Panc1 (cell line): ENCODE results near the gene WDR27.

ENCODE experiments used
- POLR2AphosphoS5 ChIP-seq: IDR thresholded peaks from 2 replicates; pipeline ENCODE4 v1.6.1; 2012; ENCODE audit warnings: mild to moderate bottlenecking, low read depth, low read length, moderate library complexity
- SIN3A ChIP-seq: IDR thresholded peaks from 2 replicates; pipeline ENCODE4 v1.6.1; 2012; ENCODE audit warnings: low read depth, mild to moderate bottlenecking, low read length, moderate library complexity, borderline replicate concordance; ENCODE audit not compliant: insufficient read depth
- TF ChIP-seq, protein P1 (sequence below): fragments of 450-650 bp; IDR thresholded peaks from 2 replicates; pipeline ENCODE4 v1.5.1; 2017; ENCODE audit warnings: mild to moderate bottlenecking
- TF ChIP-seq, protein P2 (sequence below), 2 experiments: IDR thresholded peaks; 2 replicates each; pipeline ENCODE4 v1.6.1; 2011 to 2012; ENCODE audit warnings: low read depth in 2 of 2, control low read depth in 1 of 2, low read length in 1 of 2, mild to moderate bottlenecking in 1 of 2, moderate library complexity in 1 of 2; ENCODE audit not compliant: insufficient read depth in 1 of 2

DNA sequence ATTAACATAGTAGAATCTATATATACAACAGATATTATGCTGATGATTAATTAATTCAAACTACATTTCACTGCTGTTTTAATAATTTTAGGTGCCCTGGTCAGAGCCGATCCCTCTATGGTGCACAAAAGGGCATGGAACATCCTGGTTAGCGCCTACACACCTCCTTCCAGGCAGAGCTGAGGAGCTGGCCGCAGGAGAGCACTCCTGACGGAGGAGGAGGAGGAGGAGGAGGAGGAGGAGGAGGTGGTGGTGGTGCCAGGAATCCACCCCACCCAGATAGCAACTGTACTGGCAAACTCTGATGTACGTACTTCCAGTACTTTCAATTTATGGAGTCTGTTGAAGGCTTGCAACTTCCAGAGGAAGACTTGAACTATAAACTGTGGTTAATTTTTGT, 244.1 kb downstream of the WDR27 start:
- TF ChIP-seq, protein P1, sequence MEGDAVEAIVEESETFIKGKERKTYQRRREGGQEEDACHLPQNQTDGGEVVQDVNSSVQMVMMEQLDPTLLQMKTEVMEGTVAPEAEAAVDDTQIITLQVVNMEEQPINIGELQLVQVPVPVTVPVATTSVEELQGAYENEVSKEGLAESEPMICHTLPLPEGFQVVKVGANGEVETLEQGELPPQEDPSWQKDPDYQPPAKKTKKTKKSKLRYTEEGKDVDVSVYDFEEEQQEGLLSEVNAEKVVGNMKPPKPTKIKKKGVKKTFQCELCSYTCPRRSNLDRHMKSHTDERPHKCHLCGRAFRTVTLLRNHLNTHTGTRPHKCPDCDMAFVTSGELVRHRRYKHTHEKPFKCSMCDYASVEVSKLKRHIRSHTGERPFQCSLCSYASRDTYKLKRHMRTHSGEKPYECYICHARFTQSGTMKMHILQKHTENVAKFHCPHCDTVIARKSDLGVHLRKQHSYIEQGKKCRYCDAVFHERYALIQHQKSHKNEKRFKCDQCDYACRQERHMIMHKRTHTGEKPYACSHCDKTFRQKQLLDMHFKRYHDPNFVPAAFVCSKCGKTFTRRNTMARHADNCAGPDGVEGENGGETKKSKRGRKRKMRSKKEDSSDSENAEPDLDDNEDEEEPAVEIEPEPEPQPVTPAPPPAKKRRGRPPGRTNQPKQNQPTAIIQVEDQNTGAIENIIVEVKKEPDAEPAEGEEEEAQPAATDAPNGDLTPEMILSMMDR = no peak
- TF ChIP-seq POLR2AphosphoS5 (no peak), SIN3A (no peak)
- TF ChIP-seq, protein P2, sequence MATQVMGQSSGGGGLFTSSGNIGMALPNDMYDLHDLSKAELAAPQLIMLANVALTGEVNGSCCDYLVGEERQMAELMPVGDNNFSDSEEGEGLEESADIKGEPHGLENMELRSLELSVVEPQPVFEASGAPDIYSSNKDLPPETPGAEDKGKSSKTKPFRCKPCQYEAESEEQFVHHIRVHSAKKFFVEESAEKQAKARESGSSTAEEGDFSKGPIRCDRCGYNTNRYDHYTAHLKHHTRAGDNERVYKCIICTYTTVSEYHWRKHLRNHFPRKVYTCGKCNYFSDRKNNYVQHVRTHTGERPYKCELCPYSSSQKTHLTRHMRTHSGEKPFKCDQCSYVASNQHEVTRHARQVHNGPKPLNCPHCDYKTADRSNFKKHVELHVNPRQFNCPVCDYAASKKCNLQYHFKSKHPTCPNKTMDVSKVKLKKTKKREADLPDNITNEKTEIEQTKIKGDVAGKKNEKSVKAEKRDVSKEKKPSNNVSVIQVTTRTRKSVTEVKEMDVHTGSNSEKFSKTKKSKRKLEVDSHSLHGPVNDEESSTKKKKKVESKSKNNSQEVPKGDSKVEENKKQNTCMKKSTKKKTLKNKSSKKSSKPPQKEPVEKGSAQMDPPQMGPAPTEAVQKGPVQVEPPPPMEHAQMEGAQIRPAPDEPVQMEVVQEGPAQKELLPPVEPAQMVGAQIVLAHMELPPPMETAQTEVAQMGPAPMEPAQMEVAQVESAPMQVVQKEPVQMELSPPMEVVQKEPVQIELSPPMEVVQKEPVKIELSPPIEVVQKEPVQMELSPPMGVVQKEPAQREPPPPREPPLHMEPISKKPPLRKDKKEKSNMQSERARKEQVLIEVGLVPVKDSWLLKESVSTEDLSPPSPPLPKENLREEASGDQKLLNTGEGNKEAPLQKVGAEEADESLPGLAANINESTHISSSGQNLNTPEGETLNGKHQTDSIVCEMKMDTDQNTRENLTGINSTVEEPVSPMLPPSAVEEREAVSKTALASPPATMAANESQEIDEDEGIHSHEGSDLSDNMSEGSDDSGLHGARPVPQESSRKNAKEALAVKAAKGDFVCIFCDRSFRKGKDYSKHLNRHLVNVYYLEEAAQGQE (IDR thresholded peaks at IDR 0.05; ENCODE audit: insufficient read depth in 1 of 2, low read depth in 2 of 2, low read length in 1 of 2) = no peak
